H9 (cell line): Measurements from ENCODE around the gene NUDT14. TPM values are rescaled to one million over a fixed set of nuclear protein-coding genes. Genes with fewer than 3 reads are reported as not detected.

ENCODE experiments used
- DNase-seq: peaks from one replicate; pipeline ENCODE4 v3.0.0-alpha.2; 2017
- H2AFZ ChIP-seq: one replicate; pipeline ENCODE4 v1.6.1; 2013; ENCODE audit warnings: mild to moderate bottlenecking, low read length, control low read depth, moderate library complexity
- H2AK5ac ChIP-seq: 2 replicates; pipeline ENCODE4 v1.6.1; 2013; ENCODE audit warnings: low read length, control low read depth, mixed read lengths; ENCODE audit not compliant: insufficient read length
- H2BK120ac ChIP-seq: one replicate; pipeline ENCODE4 v1.6.1; 2013; ENCODE audit warnings: low read depth, mild to moderate bottlenecking, low read length, control low read depth, inconsistent platforms; ENCODE audit not compliant: poor library complexity, severe bottlenecking
- H2BK12ac ChIP-seq: 2 replicates; pipeline ENCODE4 v1.6.1; 2013; ENCODE audit warnings: low read length, control low read depth, mixed read lengths, low read depth; ENCODE audit not compliant: insufficient read length
- H2BK15ac ChIP-seq: 2 replicates; pipeline ENCODE4 v1.6.1; 2013; ENCODE audit warnings: low read depth, low read length, control low read depth
- H2BK20ac ChIP-seq: one replicate; pipeline ENCODE4 v1.6.1; 2013; ENCODE audit warnings: low read depth, mild to moderate bottlenecking, low read length, control low read depth, inconsistent platforms; ENCODE audit not compliant: poor library complexity, severe bottlenecking
- H2BK5ac ChIP-seq: 2 replicates; pipeline ENCODE4 v1.6.1; 2013; ENCODE audit warnings: low read length, control low read depth, mixed read lengths; ENCODE audit not compliant: insufficient read length
- H3K14ac ChIP-seq: 2 replicates; pipeline ENCODE4 v1.6.1; 2013; ENCODE audit warnings: low read length, control low read depth; ENCODE audit not compliant: insufficient read depth
- H3K18ac ChIP-seq: 2 replicates; pipeline ENCODE4 v1.6.1; 2013; ENCODE audit warnings: low read depth, mild to moderate bottlenecking, mixed read lengths, low read length, control low read depth; ENCODE audit not compliant: insufficient read length
- H3K23ac ChIP-seq: 2 replicates; pipeline ENCODE4 v1.6.1; 2013; ENCODE audit warnings: low read length, control low read depth, mixed read lengths, low read depth; ENCODE audit not compliant: insufficient read length
- H3K23me2 ChIP-seq: 2 replicates; pipeline ENCODE4 v1.6.1; 2013; ENCODE audit warnings: low read depth, mild to moderate bottlenecking, mixed read lengths, low read length, control low read depth; ENCODE audit not compliant: insufficient read length, poor library complexity, severe bottlenecking
- H3K27ac ChIP-seq: 2 replicates; pipeline ENCODE4 v1.5.1; 2013; ENCODE audit warnings: low read length, control low read depth, mixed read lengths, low read depth; ENCODE audit not compliant: insufficient read length
- H3K27me3 ChIP-seq: 2 replicates; pipeline ENCODE4 v1.6.1; 2013; ENCODE audit warnings: low read length, control low read depth, inconsistent platforms; ENCODE audit not compliant: insufficient read depth
- H3K4ac ChIP-seq: 2 replicates; pipeline ENCODE4 v1.6.1; 2013; ENCODE audit warnings: low read depth, mild to moderate bottlenecking, control low read depth, inconsistent platforms, low read length, moderate library complexity
- H3K4me1 ChIP-seq: 2 replicates; pipeline ENCODE4 v1.6.1; 2013; ENCODE audit warnings: low read length, control low read depth, inconsistent platforms; ENCODE audit not compliant: insufficient read depth
- H3K4me2 ChIP-seq: 2 replicates; pipeline ENCODE4 v1.6.1; 2013; ENCODE audit warnings: low read length, control low read depth, mixed read lengths; ENCODE audit not compliant: insufficient read length, insufficient read depth
- H3K56ac ChIP-seq: 2 replicates; pipeline ENCODE4 v1.6.1; 2013; ENCODE audit warnings: low read depth, mild to moderate bottlenecking, mixed read lengths, low read length, control low read depth; ENCODE audit not compliant: insufficient read length
- H3K79me1 ChIP-seq: 2 replicates; pipeline ENCODE4 v1.6.1; 2013; ENCODE audit warnings: low read depth, mild to moderate bottlenecking, moderate library complexity, low read length, control low read depth, inconsistent platforms; ENCODE audit not compliant: insufficient read depth, poor library complexity, severe bottlenecking
- H3K79me2 ChIP-seq: 2 replicates; pipeline ENCODE4 v1.6.1; 2013; ENCODE audit warnings: low read length, control low read depth, inconsistent platforms; ENCODE audit not compliant: insufficient read depth
- H3K9ac ChIP-seq: 2 replicates; pipeline ENCODE4 v1.6.1; 2013; ENCODE audit warnings: low read length, control low read depth, mixed read lengths; ENCODE audit not compliant: insufficient read length; ENCODE audit errors: extremely low read depth
- H3K9me3 ChIP-seq: one replicate; pipeline ENCODE4 v1.6.1; 2013; ENCODE audit warnings: low read depth, low read length, inconsistent platforms; ENCODE audit not compliant: control insufficient read depth
- H3T11ph ChIP-seq: one replicate; pipeline ENCODE4 v1.6.1; 2013; ENCODE audit warnings: mild to moderate bottlenecking, low read length, control low read depth, inconsistent platforms
- H4K20me1 ChIP-seq: one replicate; pipeline ENCODE4 v1.6.1; 2013; ENCODE audit not compliant: control insufficient read depth, insufficient read length, insufficient read depth
- H4K5ac ChIP-seq: 2 replicates; pipeline ENCODE4 v1.6.1; 2013; ENCODE audit warnings: low read depth, mild to moderate bottlenecking, mixed read lengths, low read length, control low read depth; ENCODE audit not compliant: insufficient read length
- H4K8ac ChIP-seq: replicated peaks from 2 replicates; pipeline ENCODE4 v1.6.1; 2013; ENCODE audit warnings: low read length, control low read depth, mixed read lengths, low read depth; ENCODE audit not compliant: insufficient read length
- H4K91ac ChIP-seq: 2 replicates; pipeline ENCODE4 v1.6.1; 2013; ENCODE audit warnings: low read depth, mild to moderate bottlenecking, moderate library complexity, mixed read lengths, low read length, control low read depth; ENCODE audit not compliant: insufficient read length
- H3K27ac Mint-ChIP-seq, 3 experiments: 2 replicates in 2 of 3; 3 replicates in 1 of 3; pipeline ENCODE4 v1.8.0; 2020 to 2021; ENCODE audit warnings: mixed read lengths in 3 of 3, mild to moderate bottlenecking in 1 of 3, moderate library complexity in 1 of 3
- H3K27me3 Mint-ChIP-seq: 2 replicates; pipeline ENCODE4 v1.8.0; 2021; ENCODE audit warnings: low read depth, mild to moderate bottlenecking, moderate library complexity, mixed read lengths
- H3K36me3 Mint-ChIP-seq, 3 experiments: 2 replicates in 2 of 3; 3 replicates in 1 of 3; pipeline ENCODE4 v1.8.0; 2020 to 2021; ENCODE audit warnings: low read depth in 3 of 3, mixed read lengths in 3 of 3; ENCODE audit not compliant: insufficient read depth in 1 of 3
- H3K4me1 Mint-ChIP-seq, 2 experiments: 2 replicates each; pipeline ENCODE4 v1.8.0; 2020; ENCODE audit warnings: mixed read lengths in 2 of 2
- H3K4me3 Mint-ChIP-seq, 2 experiments: 2 replicates in 1 of 2; 3 replicates in 1 of 2; pipeline ENCODE4 v1.8.0; 2020 to 2021; ENCODE audit warnings: mild to moderate bottlenecking in 2 of 2, mixed read lengths in 2 of 2, moderate library complexity in 1 of 2
- H3K9me3 Mint-ChIP-seq, 2 experiments: 2 replicates in 1 of 2; 3 replicates in 1 of 2; pipeline ENCODE4 v1.8.0; 2020; ENCODE audit warnings: mild to moderate bottlenecking in 2 of 2, mixed read lengths in 2 of 2, moderate library complexity in 1 of 2
- WGBS: extraction: QIAGEN DNeasy Blood & Tissue Kit; methylation state at CpG from one replicate; pipeline ENCODE4 v1.1.7; 2013; ENCODE audit warnings: missing lambda C conversion rate, low lambda C conversion rate, mixed read lengths; ENCODE audit not compliant: insufficient read length; ENCODE audit errors: extremely low coverage; 5-methylcytosine and 5-hydroxymethylcytosine counted together
- total RNA-seq: library from RNA; stranded (reverse); gene quantifications from 2 replicates; pipeline ENCODE4 v1.2.1, GENCODE V29; 2021
- TF ChIP-seq, protein P1 (sequence below): fragments of 200-600 bp; sonication (generic); conservative IDR thresholded peaks from 3 replicates; pipeline ENCODE4 v1.8.0; 2021; ENCODE audit warnings: antibody characterized with exemption, mild to moderate bottlenecking

NUDT14 gene
- total RNA-seq, 1 experiment from 2014 or later = 41.1 TPM

DNA sequence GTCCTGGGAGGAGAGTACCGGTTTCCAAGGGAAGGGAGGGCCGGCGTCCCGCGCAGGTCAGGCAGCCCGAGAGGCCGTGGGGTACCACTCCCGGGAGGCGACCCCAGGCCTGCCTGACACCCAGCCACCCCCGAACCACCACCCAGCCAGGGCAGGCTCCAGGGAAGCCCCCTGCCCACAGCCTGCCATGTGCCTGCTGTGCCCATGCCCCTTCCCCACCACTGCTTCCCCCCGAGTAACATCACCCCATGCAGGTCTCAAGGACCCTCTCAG lies 2.3 kb downstream of the NUDT14 start:
- no peak overlapping the region for H2AFZ ChIP-seq
- H3K56ac ChIP-seq = no peak overlapping the region
- H4K91ac ChIP-seq = no peak overlapping the region
- H4K8ac ChIP-seq = no peak overlapping the region
- H3K14ac ChIP-seq = no peak overlapping the region; the same call in 1 of the 2 replicates
- WGBS = no CpG with 5 or more reads among the region's 11 CpGs
- no peak for DNase-seq
- H2BK120ac ChIP-seq = no peak overlapping the region
- H3K27ac ChIP-seq = no peak overlapping the region
- H3T11ph ChIP-seq = no peak overlapping the region
- H4K5ac ChIP-seq = no peak overlapping the region
- H3K4me2 ChIP-seq = no peak overlapping the region
- no peaks in the 10 kb centered on the region for H3K79me2 ChIP-seq
- peaks cover 2% of the 10 kb centered on the region for H3K23me2 ChIP-seq
- H2BK15ac ChIP-seq = no peak overlapping the region
- no peak overlapping the region for H2BK12ac ChIP-seq
- no peaks in the 10 kb centered on the region for H4K20me1 ChIP-seq
- H3K36me3 Mint-ChIP-seq = no peaks in the 10 kb centered on the region
- no peak overlapping the region for H3K18ac ChIP-seq
- H2BK20ac ChIP-seq = no peak overlapping the region
- H3K9me3 ChIP-seq = no peaks in the 10 kb centered on the region
- no peaks in the 10 kb centered on the region; the same call in 1 of the 2 replicates for H3K27me3 ChIP-seq
- no peaks in the 10 kb centered on the region for H3K9me3 Mint-ChIP-seq
- no peaks in the 10 kb centered on the region for H3K79me1 ChIP-seq
- H3K4me1 Mint-ChIP-seq = peaks cover 4 to 10% of the 10 kb centered on the region in 2 experiments; a peak in 3 of 4 replicates
- no peak overlapping the region for H2AK5ac ChIP-seq
- no peak overlapping the region for H3K9ac ChIP-seq
- H3K27ac Mint-ChIP-seq = no peak overlapping the region
- H3K4ac ChIP-seq = no peak overlapping the region
- H3K4me3 Mint-ChIP-seq = no peak overlapping the region
- TF ChIP-seq, protein P1, sequence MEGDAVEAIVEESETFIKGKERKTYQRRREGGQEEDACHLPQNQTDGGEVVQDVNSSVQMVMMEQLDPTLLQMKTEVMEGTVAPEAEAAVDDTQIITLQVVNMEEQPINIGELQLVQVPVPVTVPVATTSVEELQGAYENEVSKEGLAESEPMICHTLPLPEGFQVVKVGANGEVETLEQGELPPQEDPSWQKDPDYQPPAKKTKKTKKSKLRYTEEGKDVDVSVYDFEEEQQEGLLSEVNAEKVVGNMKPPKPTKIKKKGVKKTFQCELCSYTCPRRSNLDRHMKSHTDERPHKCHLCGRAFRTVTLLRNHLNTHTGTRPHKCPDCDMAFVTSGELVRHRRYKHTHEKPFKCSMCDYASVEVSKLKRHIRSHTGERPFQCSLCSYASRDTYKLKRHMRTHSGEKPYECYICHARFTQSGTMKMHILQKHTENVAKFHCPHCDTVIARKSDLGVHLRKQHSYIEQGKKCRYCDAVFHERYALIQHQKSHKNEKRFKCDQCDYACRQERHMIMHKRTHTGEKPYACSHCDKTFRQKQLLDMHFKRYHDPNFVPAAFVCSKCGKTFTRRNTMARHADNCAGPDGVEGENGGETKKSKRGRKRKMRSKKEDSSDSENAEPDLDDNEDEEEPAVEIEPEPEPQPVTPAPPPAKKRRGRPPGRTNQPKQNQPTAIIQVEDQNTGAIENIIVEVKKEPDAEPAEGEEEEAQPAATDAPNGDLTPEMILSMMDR = no peak
- H3K27me3 Mint-ChIP-seq = peaks cover 24% of the 10 kb centered on the region
- no peak overlapping the region for H2BK5ac ChIP-seq
- no peaks in the 10 kb centered on the region for H3K4me1 ChIP-seq
- no peak overlapping the region for H3K23ac ChIP-seq
